H1 (cell line): ENCODE data around the gene SYNE4. TPM values are rescaled to one million over a fixed set of nuclear protein-coding genes. Genes with fewer than 3 reads are reported as not detected.

Experiments
- GTF2F1 ChIP-seq: IDR thresholded peaks from 2 replicates; pipeline ENCODE4 v1.6.1; 2012; ENCODE audit warnings: low read depth, low read length, improper control_type of control experiment, borderline replicate concordance
- RBBP5 ChIP-seq: IDR thresholded peaks from 2 replicates; pipeline ENCODE4 v1.7.1; 2012; ENCODE audit warnings: low read depth, mild to moderate bottlenecking, inconsistent platforms, low read length, moderate library complexity, borderline replicate concordance
- polyA plus RNA-seq, 7 experiments: library from polyadenylated mRNA; depleted of rRNA in 3 of 7; stranded (reverse) in 5 of 7; unstranded in 2 of 7; fragments of >200 nt in 5 of 7; fragments of 200-250 nt in 2 of 7; gene quantifications; 1 replicate in 5 of 7; 2 replicates in 1 of 7; 4 replicates in 1 of 7; pipeline versions ENCODE4 v1.2.1 to v1.2.3, GENCODE V29; 2011 to 2013; ENCODE audit warnings: missing spikeins in 2 of 7, mixed read lengths in 2 of 7
- total RNA-seq: library from RNA; stranded (reverse); fragmentation: NEBNext Ultra II Directional; extraction: Animal tissue kit (Norgen Biotek cat#: 25700); gene quantifications from 2 replicates; pipeline ENCODE4 v1.2.1, GENCODE V29; 2021

SYNE4 gene
- total and polyA plus RNA-seq, 2 of the 8 experiments (the other 6 are each of a cell fraction or from before 2014, with no cell fraction given): 20.8 to 22.6 TPM

DNA sequence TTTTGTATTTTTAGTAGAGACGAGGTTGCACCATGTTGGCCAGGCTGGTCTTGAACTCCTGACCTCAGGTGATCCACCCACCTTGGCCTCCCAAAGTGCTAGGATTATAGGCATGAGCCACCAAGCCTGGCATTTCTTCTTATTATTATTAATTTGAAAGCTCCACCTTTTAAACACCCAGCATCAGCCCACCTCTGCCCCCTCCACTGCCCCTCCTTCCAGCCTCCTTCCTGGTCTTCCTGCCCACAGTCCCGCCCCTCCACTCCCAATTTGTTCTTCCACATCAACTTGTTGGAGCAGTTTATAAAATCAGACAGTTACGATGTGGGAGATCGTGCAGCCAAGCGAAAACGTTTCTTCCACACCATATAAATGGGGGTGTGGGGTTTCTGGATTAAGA lies 31.9 kb upstream of the SYNE4 start (continued):
- TF ChIP-seq RBBP5 (no peak), GTF2F1 (no peak)
